ENCODE measurements around the gene NTSR1. TPM values are rescaled to one million over a fixed set of nuclear protein-coding genes. Genes with fewer than 3 reads are reported as not detected.

NTSR1 gene
- total and polyA plus RNA-seq, 2 of the 8 experiments (the other 6 are each of a cell fraction or from before 2014, with no cell fraction given): 0.53 to 0.89 TPM

DNA sequence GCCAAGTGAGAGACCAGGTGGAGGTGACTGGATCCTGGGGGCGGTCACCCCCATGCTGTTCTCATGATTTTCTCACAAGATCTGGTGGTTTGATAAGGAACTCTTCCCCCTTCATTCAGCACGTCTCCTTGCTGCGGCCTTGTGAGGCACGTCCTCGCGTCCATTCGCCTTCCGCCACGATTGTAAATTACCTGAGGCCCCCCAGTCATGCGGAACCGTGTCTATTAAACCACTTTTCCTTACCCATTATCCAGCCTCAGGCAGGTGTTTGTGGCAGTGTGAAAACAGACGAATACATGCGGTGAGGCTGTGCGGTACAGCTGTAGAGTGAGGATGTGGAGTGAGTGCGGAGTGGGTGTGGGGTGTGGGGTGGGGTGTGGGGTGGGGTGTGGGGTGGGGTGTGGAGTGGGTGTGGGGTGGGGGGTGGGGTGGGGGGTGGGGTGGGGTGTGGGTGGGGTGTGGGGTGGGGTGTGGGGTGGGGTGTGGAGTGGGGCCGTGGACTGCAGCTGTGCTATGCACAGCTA is 12.1 kb upstream of the NTSR1 start (continued):
- TF ChIP-seq GABPA (IDR thresholded peaks at IDR 0.05; ENCODE audit: borderline replicate concordance, insufficient read depth, low read length) (no peak), RBBP5 (IDR thresholded peaks at IDR 0.05; ENCODE audit: borderline replicate concordance, low read depth, low read length) (no peak), EZH2 (IDR thresholded peaks at IDR 0.05; ENCODE audit: low read depth, low read length, severe bottlenecking) (no peak), BCL11A (IDR thresholded peaks at IDR 0.05; ENCODE audit: low read depth in 2 of 2, low read length in 2 of 2) (no peak), TBP (IDR thresholded peaks at IDR 0.05; ENCODE audit: low read depth, low read length) (no peak), JUND (IDR thresholded peaks at IDR 0.05; ENCODE audit: low read length) (no peak)
- TF ChIP-seq, protein P1, sequence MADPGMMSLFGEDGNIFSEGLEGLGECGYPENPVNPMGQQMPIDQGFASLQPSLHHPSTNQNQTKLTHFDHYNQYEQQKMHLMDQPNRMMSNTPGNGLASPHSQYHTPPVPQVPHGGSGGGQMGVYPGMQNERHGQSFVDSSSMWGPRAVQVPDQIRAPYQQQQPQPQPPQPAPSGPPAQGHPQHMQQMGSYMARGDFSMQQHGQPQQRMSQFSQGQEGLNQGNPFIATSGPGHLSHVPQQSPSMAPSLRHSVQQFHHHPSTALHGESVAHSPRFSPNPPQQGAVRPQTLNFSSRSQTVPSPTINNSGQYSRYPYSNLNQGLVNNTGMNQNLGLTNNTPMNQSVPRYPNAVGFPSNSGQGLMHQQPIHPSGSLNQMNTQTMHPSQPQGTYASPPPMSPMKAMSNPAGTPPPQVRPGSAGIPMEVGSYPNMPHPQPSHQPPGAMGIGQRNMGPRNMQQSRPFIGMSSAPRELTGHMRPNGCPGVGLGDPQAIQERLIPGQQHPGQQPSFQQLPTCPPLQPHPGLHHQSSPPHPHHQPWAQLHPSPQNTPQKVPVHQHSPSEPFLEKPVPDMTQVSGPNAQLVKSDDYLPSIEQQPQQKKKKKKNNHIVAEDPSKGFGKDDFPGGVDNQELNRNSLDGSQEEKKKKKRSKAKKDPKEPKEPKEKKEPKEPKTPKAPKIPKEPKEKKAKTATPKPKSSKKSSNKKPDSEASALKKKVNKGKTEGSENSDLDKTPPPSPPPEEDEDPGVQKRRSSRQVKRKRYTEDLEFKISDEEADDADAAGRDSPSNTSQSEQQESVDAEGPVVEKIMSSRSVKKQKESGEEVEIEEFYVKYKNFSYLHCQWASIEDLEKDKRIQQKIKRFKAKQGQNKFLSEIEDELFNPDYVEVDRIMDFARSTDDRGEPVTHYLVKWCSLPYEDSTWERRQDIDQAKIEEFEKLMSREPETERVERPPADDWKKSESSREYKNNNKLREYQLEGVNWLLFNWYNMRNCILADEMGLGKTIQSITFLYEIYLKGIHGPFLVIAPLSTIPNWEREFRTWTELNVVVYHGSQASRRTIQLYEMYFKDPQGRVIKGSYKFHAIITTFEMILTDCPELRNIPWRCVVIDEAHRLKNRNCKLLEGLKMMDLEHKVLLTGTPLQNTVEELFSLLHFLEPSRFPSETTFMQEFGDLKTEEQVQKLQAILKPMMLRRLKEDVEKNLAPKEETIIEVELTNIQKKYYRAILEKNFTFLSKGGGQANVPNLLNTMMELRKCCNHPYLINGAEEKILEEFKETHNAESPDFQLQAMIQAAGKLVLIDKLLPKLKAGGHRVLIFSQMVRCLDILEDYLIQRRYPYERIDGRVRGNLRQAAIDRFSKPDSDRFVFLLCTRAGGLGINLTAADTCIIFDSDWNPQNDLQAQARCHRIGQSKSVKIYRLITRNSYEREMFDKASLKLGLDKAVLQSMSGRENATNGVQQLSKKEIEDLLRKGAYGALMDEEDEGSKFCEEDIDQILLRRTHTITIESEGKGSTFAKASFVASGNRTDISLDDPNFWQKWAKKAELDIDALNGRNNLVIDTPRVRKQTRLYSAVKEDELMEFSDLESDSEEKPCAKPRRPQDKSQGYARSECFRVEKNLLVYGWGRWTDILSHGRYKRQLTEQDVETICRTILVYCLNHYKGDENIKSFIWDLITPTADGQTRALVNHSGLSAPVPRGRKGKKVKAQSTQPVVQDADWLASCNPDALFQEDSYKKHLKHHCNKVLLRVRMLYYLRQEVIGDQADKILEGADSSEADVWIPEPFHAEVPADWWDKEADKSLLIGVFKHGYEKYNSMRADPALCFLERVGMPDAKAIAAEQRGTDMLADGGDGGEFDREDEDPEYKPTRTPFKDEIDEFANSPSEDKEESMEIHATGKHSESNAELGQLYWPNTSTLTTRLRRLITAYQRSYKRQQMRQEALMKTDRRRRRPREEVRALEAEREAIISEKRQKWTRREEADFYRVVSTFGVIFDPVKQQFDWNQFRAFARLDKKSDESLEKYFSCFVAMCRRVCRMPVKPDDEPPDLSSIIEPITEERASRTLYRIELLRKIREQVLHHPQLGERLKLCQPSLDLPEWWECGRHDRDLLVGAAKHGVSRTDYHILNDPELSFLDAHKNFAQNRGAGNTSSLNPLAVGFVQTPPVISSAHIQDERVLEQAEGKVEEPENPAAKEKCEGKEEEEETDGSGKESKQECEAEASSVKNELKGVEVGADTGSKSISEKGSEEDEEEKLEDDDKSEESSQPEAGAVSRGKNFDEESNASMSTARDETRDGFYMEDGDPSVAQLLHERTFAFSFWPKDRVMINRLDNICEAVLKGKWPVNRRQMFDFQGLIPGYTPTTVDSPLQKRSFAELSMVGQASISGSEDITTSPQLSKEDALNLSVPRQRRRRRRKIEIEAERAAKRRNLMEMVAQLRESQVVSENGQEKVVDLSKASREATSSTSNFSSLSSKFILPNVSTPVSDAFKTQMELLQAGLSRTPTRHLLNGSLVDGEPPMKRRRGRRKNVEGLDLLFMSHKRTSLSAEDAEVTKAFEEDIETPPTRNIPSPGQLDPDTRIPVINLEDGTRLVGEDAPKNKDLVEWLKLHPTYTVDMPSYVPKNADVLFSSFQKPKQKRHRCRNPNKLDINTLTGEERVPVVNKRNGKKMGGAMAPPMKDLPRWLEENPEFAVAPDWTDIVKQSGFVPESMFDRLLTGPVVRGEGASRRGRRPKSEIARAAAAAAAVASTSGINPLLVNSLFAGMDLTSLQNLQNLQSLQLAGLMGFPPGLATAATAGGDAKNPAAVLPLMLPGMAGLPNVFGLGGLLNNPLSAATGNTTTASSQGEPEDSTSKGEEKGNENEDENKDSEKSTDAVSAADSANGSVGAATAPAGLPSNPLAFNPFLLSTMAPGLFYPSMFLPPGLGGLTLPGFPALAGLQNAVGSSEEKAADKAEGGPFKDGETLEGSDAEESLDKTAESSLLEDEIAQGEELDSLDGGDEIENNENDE (IDR thresholded peaks at IDR 0.05; ENCODE audit: insufficient replicate concordance, low read length): no peak
